ENCODE results near the gene BHLHA15.

Gene BHLHA15

GRCh38 chr7:98187138-98187502 is 24.1 kb upstream of the BHLHA15 start:
- DNase-seq (ENCODE audit: low read depth), result no peak

GRCh38 chr7:98189559-98189958 is 21.7 kb upstream of the BHLHA15 start:
- DNase-seq (ENCODE audit: low read depth), result no peak

GRCh38 chr7:98191668-98192431 is 19.4 kb upstream of the BHLHA15 start:
- DNase-seq (ENCODE audit: low read depth), result no peak

GRCh38 chr7:98192781-98193457 is 18.3 kb upstream of the BHLHA15 start:
- DNase-seq (ENCODE audit: low read depth), result no peak

GRCh38 chr7:98193474-98194180 is 17.6 kb upstream of the BHLHA15 start:
- no peak for DNase-seq (ENCODE audit: low read depth)

- no peak for DNase-seq (ENCODE audit: low read depth)
These were observed 17.1 kb upstream of the BHLHA15 start for GRCh38 chr7:98194186-98194585.

GRCh38 chr7:98194672-98195457 is 16.4 kb upstream of the BHLHA15 start:
- no peak for DNase-seq (ENCODE audit: low read depth)

- DNase-seq (ENCODE audit: low read depth), result no peak
These were observed 14.3 kb upstream of the BHLHA15 start for GRCh38 chr7:98196706-98197605.

- no peak for DNase-seq (ENCODE audit: low read depth)
These were observed 12.1 kb upstream of the BHLHA15 start for GRCh38 chr7:98199131-98199530.

- no peak for DNase-seq (ENCODE audit: low read depth)
These were observed 10.9 kb upstream of the BHLHA15 start for GRCh38 chr7:98200364-98200763.

- peak; percentile 23 for DNase-seq (ENCODE audit: low read depth)
These were observed 8.7 kb upstream of the BHLHA15 start for GRCh38 chr7:98202367-98203195.

- DNase-seq (ENCODE audit: low read depth), result no peak
These were observed 7.8 kb upstream of the BHLHA15 start for GRCh38 chr7:98203261-98203963.

GRCh38 chr7:98203964-98204605 is 7.2 kb upstream of the BHLHA15 start:
- DNase-seq (ENCODE audit: low read depth), result no peak

- DNase-seq (ENCODE audit: low read depth), result no peak
These were observed 6.6 kb upstream of the BHLHA15 start for GRCh38 chr7:98204670-98205069.

GRCh38 chr7:98205162-98205845 is 5.9 kb upstream of the BHLHA15 start:
- DNase-seq (ENCODE audit: low read depth), result no peak

GRCh38 chr7:98206451-98207330 is 4.5 kb upstream of the BHLHA15 start:
- no peak for DNase-seq (ENCODE audit: low read depth)

GRCh38 chr7:98209166-98209920 is 1.9 kb upstream of the BHLHA15 start:
- DNase-seq (ENCODE audit: low read depth), result no peak

Measured in T-helper 22 cell (primary cell).